Neutrophil (primary cell): ENCODE measurements around the gene ITIH5.
"Not testable (repeated sequence)": the region's sequence is repeated elsewhere in the genome, so short reads cannot be mapped to it uniquely, and the experiment has no call there.

ENCODE experiments used
- H3K27ac ChIP-seq: fragments of 200-600 bp; sonication (generic); 2 replicates; pipeline ENCODE4 v1.5.1; 2016; ENCODE audit warnings: mild to moderate bottlenecking, moderate library complexity
- H3K27me3 ChIP-seq: fragments of 200-600 bp; sonication (generic); 2 replicates; pipeline ENCODE4 v1.6.0; 2016; ENCODE audit warnings: mild to moderate bottlenecking
- H3K36me3 ChIP-seq: fragments of 200-600 bp; sonication (generic); 2 replicates; pipeline ENCODE4 v1.5.1; 2017
- H3K4me1 ChIP-seq, 2 experiments: fragments of 200-600 bp in 1 of 2; sonication (generic) in 1 of 2; 1 replicate in 1 of 2; 2 replicates in 1 of 2; pipeline versions ENCODE4 v1.5.1 to v1.6.1; 2013 to 2016; ENCODE audit warnings: low read depth in 1 of 2, low read length in 1 of 2, mild to moderate bottlenecking in 1 of 2, moderate library complexity in 1 of 2; ENCODE audit not compliant: control insufficient read depth in 1 of 2, insufficient read depth in 1 of 2
- H3K4me3 ChIP-seq, 2 experiments: fragments of 200-600 bp in 1 of 2; sonication (generic) in 1 of 2; 1 replicate in 1 of 2; 2 replicates in 1 of 2; pipeline ENCODE4 v1.5.1; 2013 to 2016; ENCODE audit warnings: low read depth in 1 of 2, low read length in 1 of 2, mild to moderate bottlenecking in 1 of 2, moderate library complexity in 1 of 2
- H3K9me3 ChIP-seq: fragments of 200-600 bp; sonication (generic); 2 replicates; pipeline ENCODE4 v1.5.1; 2016
- TF ChIP-seq, protein P1 (sequence below): fragments of 200-600 bp; sonication (generic); IDR thresholded peaks from 2 replicates; pipeline ENCODE4 v1.5.1; 2016; ENCODE audit warnings: antibody characterized with exemption

Gene ITIH5

DNA sequence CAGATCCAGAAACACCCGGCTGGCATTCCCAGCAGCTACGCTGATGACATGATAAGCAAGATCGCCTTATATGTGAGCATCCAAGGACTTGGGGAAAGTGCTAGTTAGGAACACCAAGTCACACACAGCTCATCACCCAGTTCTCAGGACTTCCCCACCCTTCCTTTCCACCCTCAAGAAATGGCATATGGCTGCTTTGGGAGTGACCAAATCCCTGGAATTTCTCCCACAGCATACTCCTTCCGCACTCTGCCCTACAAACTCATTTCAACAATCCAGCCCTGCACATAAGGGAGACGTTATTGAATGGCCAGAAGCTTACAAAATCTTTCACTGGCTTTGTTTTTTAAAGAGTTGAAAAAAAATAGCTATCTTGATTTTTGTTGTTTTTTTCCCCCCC is 4.2 kb downstream of the ITIH5 start:
- Histone ChIP-seq H3K4me3 (no peak overlapping the region), H3K27me3 (peaks cover 81% of the 10 kb centered on the region), H3K4me1 (no peaks in the 10 kb centered on the region), H3K27ac (no peak overlapping the region), H3K36me3 (no peaks in the 10 kb centered on the region), H3K9me3 (no peaks in the 10 kb centered on the region)
- TF ChIP-seq, protein P1, sequence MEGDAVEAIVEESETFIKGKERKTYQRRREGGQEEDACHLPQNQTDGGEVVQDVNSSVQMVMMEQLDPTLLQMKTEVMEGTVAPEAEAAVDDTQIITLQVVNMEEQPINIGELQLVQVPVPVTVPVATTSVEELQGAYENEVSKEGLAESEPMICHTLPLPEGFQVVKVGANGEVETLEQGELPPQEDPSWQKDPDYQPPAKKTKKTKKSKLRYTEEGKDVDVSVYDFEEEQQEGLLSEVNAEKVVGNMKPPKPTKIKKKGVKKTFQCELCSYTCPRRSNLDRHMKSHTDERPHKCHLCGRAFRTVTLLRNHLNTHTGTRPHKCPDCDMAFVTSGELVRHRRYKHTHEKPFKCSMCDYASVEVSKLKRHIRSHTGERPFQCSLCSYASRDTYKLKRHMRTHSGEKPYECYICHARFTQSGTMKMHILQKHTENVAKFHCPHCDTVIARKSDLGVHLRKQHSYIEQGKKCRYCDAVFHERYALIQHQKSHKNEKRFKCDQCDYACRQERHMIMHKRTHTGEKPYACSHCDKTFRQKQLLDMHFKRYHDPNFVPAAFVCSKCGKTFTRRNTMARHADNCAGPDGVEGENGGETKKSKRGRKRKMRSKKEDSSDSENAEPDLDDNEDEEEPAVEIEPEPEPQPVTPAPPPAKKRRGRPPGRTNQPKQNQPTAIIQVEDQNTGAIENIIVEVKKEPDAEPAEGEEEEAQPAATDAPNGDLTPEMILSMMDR: no peak

DNA sequence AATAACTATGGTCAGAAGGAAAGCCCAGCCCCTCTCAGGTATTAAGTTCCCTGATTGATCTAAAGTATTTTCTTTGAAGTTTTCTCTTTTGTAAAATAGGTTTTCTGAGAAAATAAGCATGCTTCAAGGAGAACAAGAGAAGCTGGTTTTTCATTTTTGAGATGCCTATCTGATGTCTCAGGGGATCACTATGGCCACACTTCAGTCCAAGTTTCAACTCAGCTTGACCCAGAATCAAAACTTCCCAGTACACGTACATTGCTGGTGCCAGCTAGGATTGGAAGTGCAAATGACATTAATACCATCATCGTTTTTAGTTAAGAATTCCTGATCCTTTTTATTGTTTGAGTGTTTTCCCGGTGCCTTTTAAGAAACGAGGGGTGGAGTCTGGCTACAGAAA is 7.2 kb downstream of the ITIH5 start:
- no peak overlapping the region for H3K27ac ChIP-seq
- H3K4me1 ChIP-seq: no peaks in the 10 kb centered on the region
- H3K4me3 ChIP-seq: no peak overlapping the region
- TF ChIP-seq, protein P1: no peak
- H3K36me3 ChIP-seq: no peaks in the 10 kb centered on the region
- H3K9me3 ChIP-seq: no peaks in the 10 kb centered on the region
- H3K27me3 ChIP-seq: peaks cover 58% of the 10 kb centered on the region

DNA sequence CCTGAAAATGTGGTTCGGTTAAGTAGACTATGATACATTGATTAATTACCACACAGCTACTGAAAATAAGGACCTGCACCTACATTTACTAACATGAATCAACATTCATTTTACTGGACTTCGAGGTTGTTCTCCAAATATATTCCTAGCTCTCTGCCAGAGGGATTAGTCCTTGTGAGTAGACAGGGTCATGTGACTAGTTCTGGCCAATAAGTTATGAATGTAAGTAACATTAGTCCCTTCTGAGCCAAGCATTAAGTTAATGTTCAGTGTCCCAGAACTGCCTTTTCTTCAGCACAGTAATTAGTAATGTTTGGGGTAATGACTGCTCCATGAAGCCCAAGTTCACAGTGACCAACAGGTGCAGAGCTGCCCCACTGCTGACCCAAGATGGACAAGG is 9.2 kb downstream of the ITIH5 start:
- Histone ChIP-seq H3K36me3 (no peaks in the 10 kb centered on the region), H3K4me3 (no peak overlapping the region), H3K27ac (no peak overlapping the region), H3K9me3 (no peaks in the 10 kb centered on the region), H3K27me3 (peaks cover 54% of the 10 kb centered on the region), H3K4me1 (no peaks in the 10 kb centered on the region)
- TF ChIP-seq, protein P1: no peak

DNA sequence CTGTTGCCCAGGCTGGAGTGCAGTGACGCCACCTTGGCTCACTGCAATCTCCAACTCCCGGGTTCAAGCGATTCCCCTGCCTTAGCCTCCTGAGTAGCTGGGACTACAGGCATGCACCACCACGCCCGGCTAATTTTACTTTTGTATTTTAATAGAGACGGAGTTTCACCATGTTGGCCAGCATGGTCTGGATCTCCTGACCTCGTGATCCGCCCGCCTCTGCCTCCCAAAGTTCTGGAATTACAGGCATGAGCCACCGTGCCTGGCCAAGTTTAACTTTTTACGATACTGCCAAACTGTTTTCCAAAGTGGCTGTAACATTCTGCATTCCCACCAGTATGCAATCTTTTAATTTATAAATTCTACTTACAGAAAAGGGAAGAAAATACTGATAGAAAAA is 9.7 kb downstream of the ITIH5 start:
- not testable (repeated sequence) for H3K27ac ChIP-seq, H3K9me3 ChIP-seq, H3K36me3 ChIP-seq, H3K4me3 ChIP-seq, H3K4me1 ChIP-seq
- H3K27me3 ChIP-seq: peaks cover 54% of the 10 kb centered on the region

DNA sequence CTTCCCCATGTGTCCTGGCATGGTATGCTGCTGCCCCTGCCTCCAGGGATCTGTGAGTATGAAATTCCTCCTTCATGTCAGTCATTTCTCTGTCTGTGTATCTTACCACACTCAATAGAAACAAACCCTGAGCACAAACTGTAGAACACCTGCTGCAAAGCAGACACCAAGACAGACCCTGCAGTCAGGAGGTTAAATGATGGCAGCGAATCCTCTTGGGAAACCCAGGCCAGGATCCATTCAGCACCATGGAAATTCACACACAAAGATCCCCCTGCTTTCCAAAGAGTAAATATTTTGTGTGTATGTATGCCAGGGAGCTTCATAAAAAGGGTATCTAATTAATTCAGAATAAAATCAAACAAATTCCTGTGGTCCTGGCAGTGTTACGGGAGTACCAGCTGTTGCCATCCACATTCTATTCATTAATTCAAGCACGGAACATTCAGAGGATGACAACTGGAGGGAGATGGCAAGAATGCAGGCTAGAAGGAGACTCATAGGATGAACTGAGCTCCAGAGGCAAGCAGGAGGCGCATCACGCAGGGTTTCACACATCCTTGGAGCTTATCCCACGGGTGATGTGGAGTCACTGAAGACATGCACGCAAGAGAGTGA is 14.8 kb downstream of the ITIH5 start:
- no peak overlapping the region for H3K4me3 ChIP-seq
- TF ChIP-seq, protein P1: no peak
- H3K9me3 ChIP-seq: no peaks in the 10 kb centered on the region
- no peaks in the 10 kb centered on the region for H3K4me1 ChIP-seq
- no peaks in the 10 kb centered on the region for H3K36me3 ChIP-seq
- H3K27me3 ChIP-seq: peaks cover 32% of the 10 kb centered on the region
- no peak overlapping the region for H3K27ac ChIP-seq

DNA sequence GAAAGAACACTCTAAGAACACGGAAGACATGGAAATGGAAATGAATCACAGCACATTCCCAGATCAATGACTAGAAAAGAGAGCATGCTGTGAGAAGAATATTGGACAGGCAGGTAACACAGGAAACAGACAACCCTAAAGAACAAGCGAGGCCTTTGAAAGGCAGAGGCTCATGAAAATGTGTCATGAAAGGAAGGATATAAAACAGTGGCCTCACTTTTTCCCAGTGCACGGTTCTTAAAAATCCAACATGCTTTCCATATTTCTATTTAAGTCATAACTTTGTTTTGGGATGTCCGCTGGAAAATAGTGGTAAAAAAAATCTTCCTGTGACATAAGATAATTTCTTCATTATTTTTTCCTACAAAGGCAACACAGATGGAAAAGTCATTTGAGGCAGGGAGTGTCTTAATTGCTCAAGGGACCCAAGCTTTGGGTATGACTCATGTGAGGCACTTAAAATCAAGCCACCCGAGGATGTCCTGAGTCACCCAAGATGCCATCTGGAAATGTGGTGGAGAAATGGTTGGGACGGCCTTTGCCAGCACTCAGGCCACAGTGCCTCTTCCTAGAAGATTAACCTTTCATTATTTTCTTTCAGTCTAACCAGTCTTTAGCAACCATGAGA is 17.0 kb downstream of the ITIH5 start:
- TF ChIP-seq, protein P1: no peak
- Histone ChIP-seq H3K9me3 (no peaks in the 10 kb centered on the region), H3K4me3 (no peak overlapping the region), H3K36me3 (no peaks in the 10 kb centered on the region), H3K4me1 (no peaks in the 10 kb centered on the region), H3K27me3 (peaks cover 33% of the 10 kb centered on the region), H3K27ac (no peak overlapping the region)
